Fibroblast of pulmonary artery (primary cell): ENCODE measurements around the gene DSG4.

Experiments used
- DNase-seq: peaks from one replicate; pipeline ENCODE4 v3.0.0-alpha.2; 2010; ENCODE audit warnings: low read depth
- H3K4me3 ChIP-seq: replicated peaks from 2 replicates; pipeline ENCODE4 v1.5.1; 2011; ENCODE audit warnings: low read depth, mild to moderate bottlenecking, control low read depth, low read length, moderate library complexity
- CTCF ChIP-seq: IDR thresholded peaks from 2 replicates; pipeline ENCODE4 v1.5.1; 2011; ENCODE audit warnings: mild to moderate bottlenecking, control low read depth, low read length, inconsistent platforms; ENCODE audit errors: missing control alignments

DSG4 gene

GRCh38 chr18:31441493-31441892 lies 64.9 kb downstream of the DSG4 start:
- DNase-seq, result no peak
- H3K4me3 ChIP-seq, result no peak overlapping the region

GRCh38 chr18:31444142-31444541 lies 67.6 kb downstream of the DSG4 start:
- no peak overlapping the region for H3K4me3 ChIP-seq
- TF ChIP-seq CTCF, result no peak
- no peak for DNase-seq

More at GRCh38 chr18:31441493-31441892, 64.9 kb downstream of the DSG4 start:
- TF ChIP-seq CTCF, result no peak

- DNase-seq, result no peak
- no peak overlapping the region for H3K4me3 ChIP-seq
- TF ChIP-seq CTCF, result no peak
Measured at GRCh38 chr18:31445908-31446307, 69.3 kb downstream of the DSG4 start.

- no peak for TF ChIP-seq CTCF
Measured at GRCh38 chr18:31446854-31447253, 70.3 kb downstream of the DSG4 start.

GRCh38 chr18:31447530-31448191 lies 71.1 kb downstream of the DSG4 start, which contains the start of gene DSG3:
DSG3 (plus strand) TSS chr18:31447741; CDS start chr18:31447878, 137 bp downstream.
- no peak for DNase-seq
- no peak for TF ChIP-seq CTCF
- H3K4me3 ChIP-seq, result no peak within 1 kb of the TSS

More at GRCh38 chr18:31446854-31447253, 70.3 kb downstream of the DSG4 start:
- H3K4me3 ChIP-seq, result no peak overlapping the region
- DNase-seq, result no peak

- no peak overlapping the region for H3K4me3 ChIP-seq
- peak; percentile 53 for DNase-seq
- TF ChIP-seq CTCF, result no peak
Measured at GRCh38 chr18:31450409-31450808, 73.8 kb downstream of the DSG4 start.

- H3K4me3 ChIP-seq, result no peak overlapping the region
- no peak for TF ChIP-seq CTCF
- no peak for DNase-seq
Measured at GRCh38 chr18:31451625-31452024, 75.0 kb downstream of the DSG4 start.
